ENCODE measurements around the gene KCNJ6.
"Not testable (repeated sequence)": the region's sequence is repeated elsewhere in the genome, so short reads cannot be mapped to it uniquely, and the experiment has no call there.

- TF ChIP-seq DPF2 (IDR thresholded peaks at IDR 0.05); RBBP5 (conservative IDR thresholded peaks at IDR 0.05); JUNB (IDR thresholded peaks at IDR 0.05); SUZ12 (IDR thresholded peaks at IDR 0.05; ENCODE audit: unreplicated experiment); JUND (IDR thresholded peaks at IDR 0.05; ENCODE audit: low read depth, low read length); SIN3A (IDR thresholded peaks at IDR 0.05; ENCODE audit: low read depth, low read length); ZNF274 (IDR thresholded peaks at IDR 0.05; ENCODE audit: insufficient read depth, insufficient read length); POLR2A (IDR thresholded peaks at IDR 0.05; ENCODE audit: low read depth, low read length); CHD1 (IDR thresholded peaks at IDR 0.05; ENCODE audit: low read depth, low read length); SP1 (IDR thresholded peaks at IDR 0.05; ENCODE audit: low read depth, low read length); EP300 (IDR thresholded peaks at IDR 0.05; ENCODE audit: borderline replicate concordance in 1 of 2, control insufficient read depth in 1 of 2, low read depth in 2 of 2, low read length in 2 of 2): not testable (repeated sequence)
Observed at GRCh38 chr21:37590836-37591235, 325.4 kb downstream of the KCNJ6 start.

All from GM12878 (cell line).